ENCODE data around the gene PPFIA1. TPM values are rescaled to one million over a fixed set of nuclear protein-coding genes. Genes with fewer than 3 reads are reported as not detected.

PPFIA1 gene
- total RNA-seq, 1 experiment from 2014 or later: 75.1 TPM

DNA sequence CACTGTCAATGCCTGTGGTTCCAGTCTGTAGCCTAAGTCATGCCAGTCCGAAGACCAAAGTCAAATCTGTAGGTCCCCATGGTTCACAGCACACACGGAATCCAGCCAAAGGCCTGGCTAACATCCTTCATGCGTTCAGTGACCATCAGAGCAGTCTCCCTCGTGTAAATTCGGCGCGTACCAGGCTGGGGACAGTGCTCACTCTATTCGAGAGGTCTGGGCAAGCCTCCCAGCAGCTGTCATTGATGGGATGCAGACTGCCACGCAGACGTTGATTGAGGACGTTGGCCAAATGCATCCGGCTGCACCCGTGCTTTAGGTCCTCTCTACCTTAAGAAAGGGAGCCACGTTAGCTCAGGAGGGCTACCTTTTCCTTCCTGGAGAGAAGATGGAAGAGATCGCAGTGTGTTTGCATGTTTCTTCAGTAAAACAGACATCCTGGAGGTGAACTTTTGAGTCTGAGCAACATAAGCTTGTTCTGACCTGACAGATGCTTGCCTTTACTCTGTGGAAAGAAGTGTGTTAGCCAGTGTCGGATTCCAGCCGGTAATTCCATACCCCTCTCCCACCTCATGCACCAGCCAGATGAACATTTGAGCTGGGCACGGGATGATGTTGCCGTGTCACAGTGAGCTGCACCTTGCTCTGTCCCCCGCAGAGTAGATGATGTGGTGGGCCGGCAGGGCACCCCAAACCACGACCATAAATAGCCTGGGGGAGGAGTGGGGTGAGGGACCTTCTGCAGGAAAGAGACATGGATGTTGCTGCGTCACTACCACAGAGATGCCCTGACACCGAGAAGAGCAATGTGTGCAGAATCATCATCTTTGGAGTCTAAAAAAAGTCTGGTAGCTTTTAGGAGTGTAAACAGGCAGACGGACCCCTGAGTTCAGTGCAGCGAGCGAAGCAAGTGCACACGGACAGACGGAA is 140.1 kb downstream of the PPFIA1 start:
- DNase-seq (ENCODE audit: low spot score) (no peak), ATAC-seq (no peak)
- no peak overlapping the region for H3K27ac Mint-ChIP-seq
- H3K4me1 Mint-ChIP-seq: no peaks in the 10 kb centered on the region
- H3K4me3 Mint-ChIP-seq: no peak overlapping the region
- CTCF ChIA-PET: no interaction called here
- H3K9me3 Mint-ChIP-seq: no peaks in the 10 kb centered on the region
- POLR2A ChIA-PET: no interaction called here
- peaks cover 79% of the 10 kb centered on the region for H3K36me3 Mint-ChIP-seq
- no peak for TF ChIP-seq ZNF396 (CRISPR knock-in tag; IDR thresholded peaks at IDR 0.05; ENCODE audit: borderline replicate concordance)
- TF ChIP-seq KAT7 (CRISPR knock-in tag; IDR thresholded peaks at IDR 0.05; ENCODE audit: borderline replicate concordance): no peak
- TF ChIP-seq NR3C1 (CRISPR knock-in tag; conservative IDR thresholded peaks at IDR 0.05; ENCODE audit: low read depth): no peak
- TF ChIP-seq, protein P1, sequence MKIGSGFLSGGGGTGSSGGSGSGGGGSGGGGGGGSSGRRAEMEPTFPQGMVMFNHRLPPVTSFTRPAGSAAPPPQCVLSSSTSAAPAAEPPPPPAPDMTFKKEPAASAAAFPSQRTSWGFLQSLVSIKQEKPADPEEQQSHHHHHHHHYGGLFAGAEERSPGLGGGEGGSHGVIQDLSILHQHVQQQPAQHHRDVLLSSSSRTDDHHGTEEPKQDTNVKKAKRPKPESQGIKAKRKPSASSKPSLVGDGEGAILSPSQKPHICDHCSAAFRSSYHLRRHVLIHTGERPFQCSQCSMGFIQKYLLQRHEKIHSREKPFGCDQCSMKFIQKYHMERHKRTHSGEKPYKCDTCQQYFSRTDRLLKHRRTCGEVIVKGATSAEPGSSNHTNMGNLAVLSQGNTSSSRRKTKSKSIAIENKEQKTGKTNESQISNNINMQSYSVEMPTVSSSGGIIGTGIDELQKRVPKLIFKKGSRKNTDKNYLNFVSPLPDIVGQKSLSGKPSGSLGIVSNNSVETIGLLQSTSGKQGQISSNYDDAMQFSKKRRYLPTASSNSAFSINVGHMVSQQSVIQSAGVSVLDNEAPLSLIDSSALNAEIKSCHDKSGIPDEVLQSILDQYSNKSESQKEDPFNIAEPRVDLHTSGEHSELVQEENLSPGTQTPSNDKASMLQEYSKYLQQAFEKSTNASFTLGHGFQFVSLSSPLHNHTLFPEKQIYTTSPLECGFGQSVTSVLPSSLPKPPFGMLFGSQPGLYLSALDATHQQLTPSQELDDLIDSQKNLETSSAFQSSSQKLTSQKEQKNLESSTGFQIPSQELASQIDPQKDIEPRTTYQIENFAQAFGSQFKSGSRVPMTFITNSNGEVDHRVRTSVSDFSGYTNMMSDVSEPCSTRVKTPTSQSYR (CRISPR knock-in tag; IDR thresholded peaks at IDR 0.05): no peak
- no peak for TF ChIP-seq TEAD1 (CRISPR knock-in tag; IDR thresholded peaks at IDR 0.05)
- TF ChIP-seq, protein P2, sequence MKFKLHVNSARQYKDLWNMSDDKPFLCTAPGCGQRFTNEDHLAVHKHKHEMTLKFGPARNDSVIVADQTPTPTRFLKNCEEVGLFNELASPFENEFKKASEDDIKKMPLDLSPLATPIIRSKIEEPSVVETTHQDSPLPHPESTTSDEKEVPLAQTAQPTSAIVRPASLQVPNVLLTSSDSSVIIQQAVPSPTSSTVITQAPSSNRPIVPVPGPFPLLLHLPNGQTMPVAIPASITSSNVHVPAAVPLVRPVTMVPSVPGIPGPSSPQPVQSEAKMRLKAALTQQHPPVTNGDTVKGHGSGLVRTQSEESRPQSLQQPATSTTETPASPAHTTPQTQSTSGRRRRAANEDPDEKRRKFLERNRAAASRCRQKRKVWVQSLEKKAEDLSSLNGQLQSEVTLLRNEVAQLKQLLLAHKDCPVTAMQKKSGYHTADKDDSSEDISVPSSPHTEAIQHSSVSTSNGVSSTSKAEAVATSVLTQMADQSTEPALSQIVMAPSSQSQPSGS (CRISPR knock-in tag; IDR thresholded peaks at IDR 0.05; ENCODE audit: borderline replicate concordance, low read depth): no peak
- TF ChIP-seq ZBTB21 (CRISPR knock-in tag; IDR thresholded peaks at IDR 0.05; ENCODE audit: borderline replicate concordance): no peak
- no peak for TF ChIP-seq ZNF671 (CRISPR knock-in tag; IDR thresholded peaks at IDR 0.05)
- TF ChIP-seq, protein P3, sequence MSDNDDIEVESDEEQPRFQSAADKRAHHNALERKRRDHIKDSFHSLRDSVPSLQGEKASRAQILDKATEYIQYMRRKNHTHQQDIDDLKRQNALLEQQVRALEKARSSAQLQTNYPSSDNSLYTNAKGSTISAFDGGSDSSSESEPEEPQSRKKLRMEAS (CRISPR knock-in tag; IDR thresholded peaks at IDR 0.05): no peak
- no peaks in the 10 kb centered on the region for H3K27me3 Mint-ChIP-seq (ENCODE audit: low read depth)

DNA sequence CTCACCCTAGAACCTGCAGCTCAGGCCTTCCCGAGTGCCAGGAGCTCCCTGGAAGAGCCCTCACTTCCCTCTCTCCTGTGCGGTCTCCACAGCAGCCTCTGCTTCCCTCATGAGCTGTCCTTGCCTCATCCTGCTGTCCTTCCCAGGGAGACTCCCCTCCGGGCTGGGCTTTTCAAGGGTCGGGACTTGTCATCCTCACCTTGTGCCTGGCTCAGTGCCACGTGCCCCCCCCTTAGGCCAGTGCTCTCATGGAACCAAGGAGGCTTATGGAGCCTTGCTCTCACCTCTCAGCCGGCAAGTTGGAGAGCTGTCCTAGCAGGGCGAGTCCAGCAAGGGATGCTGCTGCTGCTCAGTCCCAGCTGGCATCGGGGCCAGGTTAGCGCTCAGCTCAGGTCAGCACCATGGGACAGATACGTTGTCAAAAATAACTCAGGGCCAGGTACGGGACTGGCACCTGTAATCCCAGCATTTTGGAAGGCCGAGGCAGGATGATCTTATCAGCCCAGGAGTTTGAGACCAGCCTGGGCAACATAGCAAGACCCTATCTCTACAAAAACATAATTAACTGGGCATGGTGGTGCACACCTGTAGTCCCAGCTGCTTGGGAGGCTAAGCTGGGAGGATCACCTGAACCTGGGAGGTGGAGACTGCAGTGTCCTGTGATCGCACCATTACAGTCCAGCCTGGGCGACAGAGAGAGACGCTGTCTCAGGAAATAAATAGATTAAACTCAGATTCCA is 141.4 kb downstream of the PPFIA1 start:
- H3K9me3 Mint-ChIP-seq: no peaks in the 10 kb centered on the region
- ATAC-seq: no peak
- H3K27me3 Mint-ChIP-seq (ENCODE audit: low read depth): no peaks in the 10 kb centered on the region
- CTCF ChIA-PET: no interaction called here
- H3K4me1 Mint-ChIP-seq: no peaks in the 10 kb centered on the region
- DNase-seq (ENCODE audit: low spot score): no peak
- POLR2A ChIA-PET: no interaction called here
- no peak overlapping the region for H3K4me3 Mint-ChIP-seq
- peak overlapping the region; percentile 42; the same call in 1 of the 2 replicates for H3K27ac Mint-ChIP-seq
- TF ChIP-seq, protein P4, sequence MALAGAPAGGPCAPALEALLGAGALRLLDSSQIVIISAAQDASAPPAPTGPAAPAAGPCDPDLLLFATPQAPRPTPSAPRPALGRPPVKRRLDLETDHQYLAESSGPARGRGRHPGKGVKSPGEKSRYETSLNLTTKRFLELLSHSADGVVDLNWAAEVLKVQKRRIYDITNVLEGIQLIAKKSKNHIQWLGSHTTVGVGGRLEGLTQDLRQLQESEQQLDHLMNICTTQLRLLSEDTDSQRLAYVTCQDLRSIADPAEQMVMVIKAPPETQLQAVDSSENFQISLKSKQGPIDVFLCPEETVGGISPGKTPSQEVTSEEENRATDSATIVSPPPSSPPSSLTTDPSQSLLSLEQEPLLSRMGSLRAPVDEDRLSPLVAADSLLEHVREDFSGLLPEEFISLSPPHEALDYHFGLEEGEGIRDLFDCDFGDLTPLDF (CRISPR knock-in tag; IDR thresholded peaks at IDR 0.05): no peak
- TF ChIP-seq ZNF121 (CRISPR knock-in tag; IDR thresholded peaks at IDR 0.05): peak; percentile 72; the same call in 1 of the 2 replicates
- peaks cover 86% of the 10 kb centered on the region for H3K36me3 Mint-ChIP-seq

DNA sequence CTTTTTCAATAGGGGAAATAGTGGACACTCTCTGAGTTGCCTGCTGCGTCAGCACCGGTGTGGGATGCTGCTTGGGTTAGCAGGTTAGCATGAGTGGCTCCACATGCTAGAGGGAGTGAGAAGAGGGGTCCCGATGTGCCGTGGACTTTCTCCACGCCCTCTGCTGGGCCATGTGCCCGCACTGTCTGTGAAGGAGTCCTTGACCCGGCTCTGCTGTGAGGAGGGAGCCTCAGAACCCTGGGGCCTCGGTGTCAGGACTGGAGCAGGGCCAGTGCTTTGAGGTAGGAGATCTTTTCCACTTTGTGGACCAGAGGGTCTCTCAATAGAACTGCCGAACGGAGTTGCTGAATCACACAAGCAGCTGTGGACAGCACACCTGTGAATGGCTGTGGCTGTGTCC is 142.7 kb downstream of the PPFIA1 start:
- Mint-ChIP-seq H3K27me3 (ENCODE audit: low read depth) (no peaks in the 10 kb centered on the region), H3K9me3 (no peaks in the 10 kb centered on the region), H3K4me3 (no peak overlapping the region), H3K4me1 (no peaks in the 10 kb centered on the region), H3K27ac (no peak overlapping the region), H3K36me3 (peaks cover 84% of the 10 kb centered on the region)
- ChIA-PET CTCF (no interaction called here), POLR2A (no interaction called here)
- ATAC-seq (no peak), DNase-seq (ENCODE audit: low spot score) (no peak)
- TF ChIP-seq MXD4 (CRISPR knock-in tag; IDR thresholded peaks at IDR 0.05; ENCODE audit: borderline replicate concordance) (no peak), ZNF317 (CRISPR knock-in tag; IDR thresholded peaks at IDR 0.05; ENCODE audit: borderline replicate concordance, low read depth) (no peak), NFYB (CRISPR knock-in tag; conservative IDR thresholded peaks at IDR 0.05; ENCODE audit: low read depth) (no peak), ZNF416 (CRISPR knock-in tag; IDR thresholded peaks at IDR 0.05) (no peak), CREB1 (CRISPR knock-in tag; IDR thresholded peaks at IDR 0.05) (no peak)

Data from WTC11 (cell line).